MM.1S (cell line): ENCODE data around the gene NINJ2.
A peak's percentile ranks its signal among the peaks of the same experiment; 100 is the strongest.

Experiments
- DNase-seq: peaks from one replicate; pipeline ENCODE4 v3.0.0-alpha.2; 2015
- H2AFZ ChIP-seq: fragments of 300-600 bp; sonication (generic); 2 replicates; pipeline ENCODE4 v1.6.0; 2016; ENCODE audit warnings: antibody characterized with exemption, low read length
- H3F3A ChIP-seq: fragments of 300-600 bp; sonication (generic); 2 replicates; pipeline ENCODE4 v1.6.1; 2016; ENCODE audit warnings: mild to moderate bottlenecking, antibody characterized with exemption, low read length, moderate library complexity, mixed read lengths; ENCODE audit not compliant: insufficient read depth
- H3K27ac ChIP-seq: fragments of 300-600 bp; sonication (generic); 2 replicates; pipeline ENCODE4 v1.5.1; 2016; ENCODE audit warnings: mild to moderate bottlenecking, low read length
- H3K27me3 ChIP-seq: fragments of 300-600 bp; sonication (generic); replicated peaks from 2 replicates; pipeline ENCODE4 v1.6.0; 2016; ENCODE audit warnings: low read length; ENCODE audit not compliant: insufficient read depth
- H3K36me3 ChIP-seq: fragments of 300-600 bp; sonication (generic); replicated peaks from 2 replicates; pipeline ENCODE4 v1.6.1; 2016; ENCODE audit warnings: mild to moderate bottlenecking, low read length, mixed read lengths; ENCODE audit not compliant: insufficient read depth
- H3K4me1 ChIP-seq: fragments of 300-600 bp; sonication (generic); 2 replicates; pipeline ENCODE4 v1.6.1; 2016; ENCODE audit warnings: low read length, mixed read lengths
- H3K4me2 ChIP-seq: fragments of 300-600 bp; sonication (generic); 2 replicates; pipeline ENCODE4 v1.6.0; 2016; ENCODE audit warnings: low read depth, low read length
- H3K4me3 ChIP-seq: fragments of 300-600 bp; sonication (generic); 2 replicates; pipeline ENCODE4 v1.5.1; 2016; ENCODE audit warnings: low read length, mixed read lengths
- H3K79me2 ChIP-seq: fragments of 300-600 bp; sonication (generic); 2 replicates; pipeline ENCODE4 v1.6.1; 2016; ENCODE audit warnings: mixed run types, low read length, mixed read lengths
- H3K9ac ChIP-seq: fragments of 300-600 bp; sonication (generic); 2 replicates; pipeline ENCODE4 v1.6.1; 2016; ENCODE audit warnings: low read length, mixed read lengths
- H3K9me2 ChIP-seq: fragments of 300-600 bp; sonication (generic); replicated peaks from 2 replicates; pipeline ENCODE4 v1.6.1; 2016; ENCODE audit warnings: mild to moderate bottlenecking, low read length, mixed read lengths; ENCODE audit not compliant: insufficient read depth
- H3K9me3 ChIP-seq: fragments of 300-600 bp; sonication (generic); replicated peaks from 2 replicates; pipeline ENCODE4 v1.6.1; 2016; ENCODE audit warnings: mild to moderate bottlenecking, low read length, mixed read lengths; ENCODE audit not compliant: insufficient read depth
- H4K20me1 ChIP-seq: fragments of 300-600 bp; sonication (generic); 2 replicates; pipeline ENCODE4 v1.6.1; 2016; ENCODE audit warnings: mild to moderate bottlenecking, low read length, moderate library complexity, mixed read lengths; ENCODE audit not compliant: insufficient read depth
- EZH2 ChIP-seq: fragments of 300-600 bp; sonication (generic); optimal IDR thresholded peaks from 2 replicates; pipeline ENCODE3; 2017; ENCODE audit warnings: low read depth, mild to moderate bottlenecking, antibody characterized with exemption, low read length, mixed read lengths
- EZH2phosphoT487 ChIP-seq: fragments of 300-600 bp; sonication (generic); IDR thresholded peaks from 2 replicates; pipeline ENCODE4 v1.6.1; 2018; ENCODE audit warnings: antibody characterized with exemption, low read length
- TF ChIP-seq, protein P1 (sequence below): fragments of 300-600 bp; sonication (generic); IDR thresholded peaks from 2 replicates; pipeline ENCODE4 v1.5.1; 2016; ENCODE audit warnings: antibody characterized with exemption, low read length, mixed read lengths

The NINJ2 gene

DNA sequence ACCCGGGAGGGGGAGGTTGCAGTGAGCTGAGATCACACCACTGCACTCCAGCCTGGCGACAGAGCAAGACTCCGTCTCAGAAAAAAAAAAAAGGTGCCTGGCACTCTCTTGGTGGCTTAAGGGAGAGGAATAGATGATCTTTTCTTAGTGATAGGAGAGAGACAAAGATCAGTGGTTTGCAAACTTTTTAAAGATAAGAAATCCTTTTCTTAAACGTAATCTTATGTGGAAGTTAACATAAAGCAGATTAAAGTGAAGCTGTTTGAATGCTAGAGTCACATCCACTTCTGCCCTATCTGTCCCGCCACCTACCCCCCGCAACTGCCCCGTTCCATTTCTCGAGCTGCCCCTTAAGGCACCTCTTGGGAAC lies 6.3 kb upstream of the NINJ2 start:
- Histone ChIP-seq H3K27me3 (no peaks in the 10 kb centered on the region), H4K20me1 (no peaks in the 10 kb centered on the region), H3K9ac (no peak overlapping the region), H2AFZ (no peak overlapping the region), H3K27ac (no peak overlapping the region), H3K36me3 (no peaks in the 10 kb centered on the region), H3K4me1 (peaks cover 36% of the 10 kb centered on the region), H3K9me3 (no peaks in the 10 kb centered on the region), H3K4me2 (no peak overlapping the region), H3K9me2 (no peaks in the 10 kb centered on the region), H3K79me2 (no peaks in the 10 kb centered on the region), H3K4me3 (no peak overlapping the region), H3F3A (peaks cover 10% of the 10 kb centered on the region)
- no peak for TF ChIP-seq EZH2
- TF ChIP-seq EZH2phosphoT487 = no peak
- TF ChIP-seq, protein P1, sequence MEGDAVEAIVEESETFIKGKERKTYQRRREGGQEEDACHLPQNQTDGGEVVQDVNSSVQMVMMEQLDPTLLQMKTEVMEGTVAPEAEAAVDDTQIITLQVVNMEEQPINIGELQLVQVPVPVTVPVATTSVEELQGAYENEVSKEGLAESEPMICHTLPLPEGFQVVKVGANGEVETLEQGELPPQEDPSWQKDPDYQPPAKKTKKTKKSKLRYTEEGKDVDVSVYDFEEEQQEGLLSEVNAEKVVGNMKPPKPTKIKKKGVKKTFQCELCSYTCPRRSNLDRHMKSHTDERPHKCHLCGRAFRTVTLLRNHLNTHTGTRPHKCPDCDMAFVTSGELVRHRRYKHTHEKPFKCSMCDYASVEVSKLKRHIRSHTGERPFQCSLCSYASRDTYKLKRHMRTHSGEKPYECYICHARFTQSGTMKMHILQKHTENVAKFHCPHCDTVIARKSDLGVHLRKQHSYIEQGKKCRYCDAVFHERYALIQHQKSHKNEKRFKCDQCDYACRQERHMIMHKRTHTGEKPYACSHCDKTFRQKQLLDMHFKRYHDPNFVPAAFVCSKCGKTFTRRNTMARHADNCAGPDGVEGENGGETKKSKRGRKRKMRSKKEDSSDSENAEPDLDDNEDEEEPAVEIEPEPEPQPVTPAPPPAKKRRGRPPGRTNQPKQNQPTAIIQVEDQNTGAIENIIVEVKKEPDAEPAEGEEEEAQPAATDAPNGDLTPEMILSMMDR = no peak
- no peak for DNase-seq

DNA sequence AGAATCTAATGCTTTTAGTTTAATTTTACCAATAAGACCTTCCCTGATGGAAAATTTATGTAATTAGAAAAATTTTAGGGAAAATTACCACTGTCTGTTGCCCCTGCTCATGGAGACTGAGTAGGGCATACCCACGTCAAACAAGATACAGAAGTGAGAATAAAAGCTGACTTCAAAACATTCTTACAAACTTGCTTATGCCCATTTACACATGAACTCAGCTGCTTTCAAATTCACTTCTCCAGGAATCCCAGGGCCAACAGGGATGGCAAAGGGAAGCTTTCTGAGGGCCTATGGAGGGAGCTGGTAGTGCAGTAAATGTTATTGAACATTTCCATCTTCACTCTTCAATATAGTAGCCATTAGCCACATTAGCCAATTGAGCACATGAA lies 4.8 kb upstream of the NINJ2 start:
- no peak overlapping the region for H3K27ac ChIP-seq
- TF ChIP-seq EZH2phosphoT487 (no peak), EZH2 (no peak)
- TF ChIP-seq, protein P1 = no peak
- no peaks in the 10 kb centered on the region for H3K36me3 ChIP-seq
- H3K4me3 ChIP-seq = no peak overlapping the region
- H3K9me2 ChIP-seq = no peaks in the 10 kb centered on the region
- H4K20me1 ChIP-seq = no peaks in the 10 kb centered on the region
- no peak for DNase-seq
- no peak overlapping the region for H3K4me2 ChIP-seq
- H3F3A ChIP-seq = no peaks in the 10 kb centered on the region
- no peaks in the 10 kb centered on the region for H3K27me3 ChIP-seq
- no peak overlapping the region for H2AFZ ChIP-seq
- H3K4me1 ChIP-seq = peaks cover 23% of the 10 kb centered on the region
- H3K9me3 ChIP-seq = no peaks in the 10 kb centered on the region
- H3K9ac ChIP-seq = no peak overlapping the region
- H3K79me2 ChIP-seq = no peaks in the 10 kb centered on the region

DNA sequence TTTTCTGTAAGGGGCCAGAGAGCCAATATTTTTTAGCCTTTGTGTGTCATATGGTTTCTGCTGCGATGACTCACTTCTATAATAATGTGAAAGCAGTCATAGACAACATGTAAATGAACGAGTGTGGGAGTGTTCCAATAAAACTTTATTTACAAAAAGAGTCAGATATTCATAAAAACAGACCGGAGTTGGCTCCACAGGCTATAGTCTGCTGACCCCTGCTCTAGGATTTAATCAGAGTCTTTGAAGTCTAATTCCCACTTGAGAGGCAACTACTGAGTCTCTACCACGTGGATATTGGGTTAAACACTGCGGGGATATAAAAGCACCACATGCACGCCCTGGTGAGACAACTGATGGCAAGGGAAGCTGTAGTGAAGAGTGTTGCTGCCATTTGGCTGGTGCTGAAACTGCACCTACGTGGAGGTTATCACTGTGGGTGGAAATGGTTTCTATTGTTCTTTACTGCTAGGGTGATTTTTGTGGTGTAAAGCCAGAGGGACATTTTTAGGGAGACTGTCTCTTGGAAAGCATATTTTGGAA lies 3.6 kb upstream of the NINJ2 start:
- no peak overlapping the region for H3K4me2 ChIP-seq

More for the DNA sequence above, 3.6 kb upstream of the NINJ2 start:
- Histone ChIP-seq H2AFZ (0 out of 2 replicates have a peak overlapping the region, but pooled peaks have one; percentile 31), H3F3A (no peaks in the 10 kb centered on the region), H3K4me3 (no peak overlapping the region), H3K27ac (no peak overlapping the region), H3K9ac (no peak overlapping the region), H3K4me1 (peaks cover 11% of the 10 kb centered on the region), H4K20me1 (no peaks in the 10 kb centered on the region), H3K9me3 (no peaks in the 10 kb centered on the region), H3K27me3 (no peaks in the 10 kb centered on the region), H3K79me2 (no peaks in the 10 kb centered on the region), H3K9me2 (no peaks in the 10 kb centered on the region), H3K36me3 (no peaks in the 10 kb centered on the region)
- no peak for TF ChIP-seq EZH2phosphoT487
- TF ChIP-seq, protein P1 = no peak
- TF ChIP-seq EZH2 = no peak
- no peak for DNase-seq
